Suprapubic skin (tissue), 4 donors: Measurements from ENCODE around the gene NPTX1.

ENCODE experiments used
- POLR2A ChIP-seq, 2 donors: fragments of 450-650 bp; IDR thresholded peaks; one replicate each; pipeline ENCODE4 v1.6.1; 2017; ENCODE audit warnings: antibody characterized with exemption in 2 of 2, mild to moderate bottlenecking in 2 of 2, moderate library complexity in 2 of 2
- POLR2AphosphoS5 ChIP-seq, 3 donors: sonication (generic); formaldehyde crosslinking; IDR thresholded peaks; one replicate each; pipeline ENCODE4 v1.6.1; 2017; ENCODE audit warnings: antibody characterized with exemption in 3 of 3
- TF ChIP-seq, protein P1 (sequence below), 2 donors: fragments of 200-600 bp in 1 of 2; fragments of 450-650 bp in 1 of 2; sonication (generic) in 1 of 2; IDR thresholded peaks; one replicate each; pipeline ENCODE4 v1.5.1; 2016 to 2019; ENCODE audit warnings: antibody characterized with exemption in 2 of 2, mild to moderate bottlenecking in 1 of 2, moderate library complexity in 1 of 2

DNA sequence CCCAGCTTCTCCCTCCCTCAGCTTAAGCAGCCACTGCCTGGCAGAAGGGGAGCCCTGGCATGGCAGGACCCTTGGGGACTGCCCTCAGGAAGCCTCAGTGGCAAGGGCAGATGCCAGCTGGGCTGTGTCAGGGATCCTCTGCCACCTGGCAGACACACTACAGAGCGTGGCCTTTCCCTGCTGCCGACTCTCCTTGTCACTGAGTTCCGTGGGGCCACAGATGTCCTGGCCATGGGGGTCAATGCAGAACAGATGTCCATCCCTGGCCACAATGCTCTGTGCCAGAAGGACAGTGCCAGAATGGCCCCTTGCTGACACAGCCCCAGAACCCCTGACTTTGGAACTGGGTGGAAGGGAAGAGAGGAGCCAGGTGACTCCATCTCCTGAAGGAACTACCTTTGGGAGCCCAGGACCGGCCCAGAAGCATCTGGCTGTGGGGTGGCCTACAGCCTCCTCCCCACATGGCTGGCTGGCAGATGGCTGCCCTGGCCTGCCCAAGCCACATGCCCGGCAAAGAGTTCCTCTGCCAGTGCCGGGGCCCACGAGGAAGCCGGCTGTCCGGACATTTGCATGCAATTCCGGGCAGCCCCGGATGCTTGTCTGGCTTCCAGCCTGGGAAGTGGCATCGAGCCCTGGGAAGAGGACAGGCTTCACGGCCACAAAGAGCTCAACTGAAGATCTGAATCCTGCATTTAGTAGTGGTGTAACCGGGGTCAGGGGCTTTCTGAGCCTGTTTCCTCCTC is 24.1 kb downstream of the NPTX1 start:
- no peak for TF ChIP-seq POLR2A (IDR thresholded peaks at IDR 0.05)
- TF ChIP-seq, protein P1, sequence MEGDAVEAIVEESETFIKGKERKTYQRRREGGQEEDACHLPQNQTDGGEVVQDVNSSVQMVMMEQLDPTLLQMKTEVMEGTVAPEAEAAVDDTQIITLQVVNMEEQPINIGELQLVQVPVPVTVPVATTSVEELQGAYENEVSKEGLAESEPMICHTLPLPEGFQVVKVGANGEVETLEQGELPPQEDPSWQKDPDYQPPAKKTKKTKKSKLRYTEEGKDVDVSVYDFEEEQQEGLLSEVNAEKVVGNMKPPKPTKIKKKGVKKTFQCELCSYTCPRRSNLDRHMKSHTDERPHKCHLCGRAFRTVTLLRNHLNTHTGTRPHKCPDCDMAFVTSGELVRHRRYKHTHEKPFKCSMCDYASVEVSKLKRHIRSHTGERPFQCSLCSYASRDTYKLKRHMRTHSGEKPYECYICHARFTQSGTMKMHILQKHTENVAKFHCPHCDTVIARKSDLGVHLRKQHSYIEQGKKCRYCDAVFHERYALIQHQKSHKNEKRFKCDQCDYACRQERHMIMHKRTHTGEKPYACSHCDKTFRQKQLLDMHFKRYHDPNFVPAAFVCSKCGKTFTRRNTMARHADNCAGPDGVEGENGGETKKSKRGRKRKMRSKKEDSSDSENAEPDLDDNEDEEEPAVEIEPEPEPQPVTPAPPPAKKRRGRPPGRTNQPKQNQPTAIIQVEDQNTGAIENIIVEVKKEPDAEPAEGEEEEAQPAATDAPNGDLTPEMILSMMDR (IDR thresholded peaks at IDR 0.05) = no peak
- TF ChIP-seq POLR2AphosphoS5 (IDR thresholded peaks at IDR 0.05) = no peak
